BLaER1 treated with 17β-estradiol and CSF1 and Interleukin-3, amounts not matched to agents 10 nM and 100 nM (cell line): ENCODE results near the gene MAML2.
"Not testable (repeated sequence)": the region's sequence is repeated elsewhere in the genome, so short reads cannot be mapped to it uniquely, and the experiment has no call there.

Source experiments
- H3K27ac ChIP-seq, 11 experiments: shearing (Covaris generic); formaldehyde crosslinking; 2 replicates each; pipeline ENCODE4 v1.8.1; 2022
- H3K27me3 ChIP-seq, 11 experiments: shearing (Covaris generic); formaldehyde crosslinking; 2 replicates each; pipeline ENCODE4 v1.8.1; 2022
- H3K36me3 ChIP-seq, 11 experiments: shearing (Covaris generic); formaldehyde crosslinking; 2 replicates each; pipeline ENCODE4 v1.8.1; 2022
- H3K4me1 ChIP-seq, 10 experiments: shearing (Covaris generic); formaldehyde crosslinking; 2 replicates each; pipeline ENCODE4 v1.8.1; 2022
- H3K4me2 ChIP-seq, 11 experiments: shearing (Covaris generic); formaldehyde crosslinking; 2 replicates each; pipeline ENCODE4 v1.8.1; 2022
- H3K4me3 ChIP-seq, 10 experiments: shearing (Covaris generic); formaldehyde crosslinking; 2 replicates each; pipeline ENCODE4 v1.8.1; 2022
- H3K9ac ChIP-seq, 11 experiments: shearing (Covaris generic); formaldehyde crosslinking; 2 replicates each; pipeline ENCODE4 v1.8.1; 2022
- H3K9me3 ChIP-seq, 11 experiments: shearing (Covaris generic); formaldehyde crosslinking; replicated peaks in 1 of 11; 2 replicates each; pipeline ENCODE4 v1.8.1; 2022
- H4K20me1 ChIP-seq, 11 experiments: shearing (Covaris generic); formaldehyde crosslinking; 2 replicates each; pipeline ENCODE4 v1.8.1; 2022
- Cebpa-rat ChIP-seq, 11 experiments: shearing (Covaris generic); IDR thresholded peaks; 2 replicates each; pipeline ENCODE4 v1.8.1; 2022

The MAML2 gene

GRCh38 chr11:96276836-96277235 lies 66.2 kb downstream of the MAML2 start:
- no peak overlapping the region for H3K4me3 ChIP-seq
- H3K4me1 ChIP-seq, result peaks cover 0 to 48% (median 0%) of the 10 kb centered on the region in 10 experiments; a peak in 4 of 20 replicates
- H3K4me2 ChIP-seq, result peak overlapping the region in 2 of 11 experiments; percentile 16 to 51; a peak in 4 of 22 replicates
- no peak overlapping the region for H3K9ac ChIP-seq
- H3K27ac ChIP-seq, result no peak overlapping the region
- H3K27me3 ChIP-seq, result no peaks in the 10 kb centered on the region
- peaks cover 0 to 12% (median 0%) of the 10 kb centered on the region in 11 experiments; a peak in 1 of 22 replicates for H3K9me3 ChIP-seq
- H3K36me3 ChIP-seq, result peaks cover 0 to 78% (median 0%) of the 10 kb centered on the region in 11 experiments; a peak in 5 of 22 replicates
- H4K20me1 ChIP-seq, result peaks cover 0 to 82% (median 0%) of the 10 kb centered on the region in 11 experiments; a peak in 5 of 22 replicates
- TF ChIP-seq Cebpa-rat (IDR thresholded peaks at IDR 0.05), result no peak

GRCh38 chr11:96275801-96276594 lies 67.0 kb downstream of the MAML2 start:
- Histone ChIP-seq H3K36me3 (peaks cover 0 to 78% (median 0%) of the 10 kb centered on the region in 11 experiments; a peak in 7 of 22 replicates), H3K9me3 (peaks cover 0 to 21% (median 0%) of the 10 kb centered on the region in 11 experiments; a peak in 5 of 22 replicates), H3K9ac (no peak overlapping the region), H3K4me3 (no peak overlapping the region), H3K27ac (no peak overlapping the region), H4K20me1 (peaks cover 0 to 82% (median 0%) of the 10 kb centered on the region in 11 experiments; a peak in 5 of 22 replicates), H3K4me1 (peaks cover 0 to 44% (median 0%) of the 10 kb centered on the region in 10 experiments; a peak in 4 of 20 replicates), H3K4me2 (peak overlapping the region in 2 of 11 experiments; percentile 16 to 51; a peak in 3 of 22 replicates), H3K27me3 (no peaks in the 10 kb centered on the region)
- TF ChIP-seq Cebpa-rat (IDR thresholded peaks at IDR 0.05), result no peak

- peaks cover 0 to 62% (median 0%) of the 10 kb centered on the region in 11 experiments; a peak in 5 of 22 replicates for H4K20me1 ChIP-seq
- H3K9ac ChIP-seq, result no peak overlapping the region
- TF ChIP-seq Cebpa-rat (IDR thresholded peaks at IDR 0.05), result no peak
- peaks cover 0 to 22% (median 0%) of the 10 kb centered on the region in 10 experiments; a peak in 5 of 20 replicates for H3K4me1 ChIP-seq
- no peak overlapping the region for H3K4me2 ChIP-seq
- no peaks in the 10 kb centered on the region for H3K27me3 ChIP-seq
- no peak overlapping the region for H3K4me3 ChIP-seq
- peaks cover 0 to 88% (median 0%) of the 10 kb centered on the region in 11 experiments; a peak in 7 of 22 replicates for H3K36me3 ChIP-seq
- peaks cover 0 to 44% (median 5%) of the 10 kb centered on the region in 11 experiments; a peak in 13 of 22 replicates for H3K9me3 ChIP-seq
- no peak overlapping the region for H3K27ac ChIP-seq
Measured at GRCh38 chr11:96273507-96273906, 69.5 kb downstream of the MAML2 start.

- Histone ChIP-seq H3K4me2 (no peak overlapping the region), H3K27me3 (no peaks in the 10 kb centered on the region), H3K27ac (no peak overlapping the region), H3K4me1 (peaks cover under 1 to 26% (median 3%) of the 10 kb centered on the region in 10 experiments; a peak in 19 of 20 replicates), H3K4me3 (no peak overlapping the region), H3K9ac (no peak overlapping the region), H3K9me3 (peaks cover 0 to 46% (median 7%) of the 10 kb centered on the region in 11 experiments; a peak in 13 of 22 replicates), H4K20me1 (peaks cover 0 to 59% (median 0%) of the 10 kb centered on the region in 11 experiments; a peak in 4 of 22 replicates), H3K36me3 (peaks cover 0 to 86% (median 0%) of the 10 kb centered on the region in 11 experiments; a peak in 7 of 22 replicates)
- TF ChIP-seq Cebpa-rat (IDR thresholded peaks at IDR 0.05), result no peak
Measured at GRCh38 chr11:96272529-96273222, 70.3 kb downstream of the MAML2 start.

GRCh38 chr11:96271777-96272176 lies 71.2 kb downstream of the MAML2 start:
- Histone ChIP-seq H3K4me2 (no peak overlapping the region), H3K27ac (no peak overlapping the region), H3K9me3 (peaks cover 0 to 46% (median 7%) of the 10 kb centered on the region in 11 experiments; a peak in 13 of 22 replicates), H3K4me3 (no peak overlapping the region), H3K4me1 (peaks cover 10 to 28% (median 12%) of the 10 kb centered on the region in 10 experiments), H3K36me3 (peaks cover 0 to 77% (median 0%) of the 10 kb centered on the region in 11 experiments; a peak in 7 of 22 replicates), H3K9ac (no peak overlapping the region), H4K20me1 (peaks cover 0 to 50% (median 0%) of the 10 kb centered on the region in 11 experiments; a peak in 2 of 22 replicates), H3K27me3 (no peaks in the 10 kb centered on the region)
- TF ChIP-seq Cebpa-rat (IDR thresholded peaks at IDR 0.05), result no peak

GRCh38 chr11:96271352-96271751 lies 71.6 kb downstream of the MAML2 start:
- peaks cover 0 to 46% (median 0%) of the 10 kb centered on the region in 11 experiments; a peak in 2 of 22 replicates for H4K20me1 ChIP-seq
- H3K4me2 ChIP-seq, H3K27me3 ChIP-seq, H3K27ac ChIP-seq, H3K9ac ChIP-seq, H3K4me3 ChIP-seq: not testable (repeated sequence)
- peaks cover 14 to 28% (median 16%) of the 10 kb centered on the region in 10 experiments for H3K4me1 ChIP-seq
- H3K9me3 ChIP-seq, result peaks cover 0 to 46% (median 7%) of the 10 kb centered on the region in 11 experiments; a peak in 13 of 22 replicates
- H3K36me3 ChIP-seq, result peaks cover 0 to 73% (median 0%) of the 10 kb centered on the region in 11 experiments; a peak in 7 of 22 replicates

- Histone ChIP-seq H3K4me1 (peaks cover 14 to 51% (median 23%) of the 10 kb centered on the region in 10 experiments), H3K9me3 (peaks cover 0 to 37% (median 10%) of the 10 kb centered on the region in 11 experiments; a peak in 14 of 22 replicates), H3K36me3 (peaks cover 0 to 54% (median 0%) of the 10 kb centered on the region in 11 experiments; a peak in 7 of 22 replicates), H4K20me1 (peaks cover 0 to 45% (median 0%) of the 10 kb centered on the region in 11 experiments; a peak in 3 of 22 replicates), H3K4me2 (peak overlapping the region in 2 of 11 experiments; percentile 25 to 63; a peak in 3 of 22 replicates)
- not testable (repeated sequence) for H3K9ac ChIP-seq, H3K4me3 ChIP-seq, H3K27ac ChIP-seq, H3K27me3 ChIP-seq
Measured at GRCh38 chr11:96268527-96268926, 74.5 kb downstream of the MAML2 start.

- H3K9me3 ChIP-seq, result peaks cover 0 to 42% (median 10%) of the 10 kb centered on the region in 11 experiments; a peak in 14 of 22 replicates
Measured at GRCh38 chr11:96267496-96268032, 75.4 kb downstream of the MAML2 start.

More at GRCh38 chr11:96267496-96268032, 75.4 kb downstream of the MAML2 start:
- Histone ChIP-seq H3K27me3 (no peaks in the 10 kb centered on the region), H3K4me2 (peak overlapping the region; percentile 25 to 63 (median 39); a peak in 20 of 22 replicates), H3K27ac (peak overlapping the region in 4 of 11 experiments; percentile 2 to 27 (median 10); a peak in 2 of 22 replicates), H3K4me3 (no peak overlapping the region), H3K4me1 (peaks cover 14 to 61% (median 24%) of the 10 kb centered on the region in 10 experiments), H3K36me3 (peaks cover 0 to 50% (median 0%) of the 10 kb centered on the region in 11 experiments; a peak in 7 of 22 replicates), H3K9ac (no peak overlapping the region), H4K20me1 (peaks cover 0 to 38% (median 0%) of the 10 kb centered on the region in 11 experiments; a peak in 3 of 22 replicates)
- no peak for TF ChIP-seq Cebpa-rat (IDR thresholded peaks at IDR 0.05)
